ENCODE data around the gene RIT2.
A peak's percentile ranks its signal among the peaks of the same experiment; 100 is the strongest.

Gene RIT2

GRCh38 chr18:42734520-42734919 is 381.0 kb downstream of the RIT2 start:
- no peak for DNase-seq (ENCODE audit: low read depth)
- no peak for TF ChIP-seq CTCF (conservative IDR thresholded peaks at IDR 0.05; ENCODE audit: low read length)
- H3K4me3 ChIP-seq (ENCODE audit: low read length) = no peak overlapping the region

GRCh38 chr18:42730272-42730671 is 385.2 kb downstream of the RIT2 start:
- no peak for DNase-seq (ENCODE audit: low read depth)
- H3K4me3 ChIP-seq (ENCODE audit: low read length) = no peak overlapping the region
- TF ChIP-seq CTCF (conservative IDR thresholded peaks at IDR 0.05; ENCODE audit: low read length) = 0 out of 2 replicates have a peak, but pooled peaks have one; percentile 8

GRCh38 chr18:42719221-42719620 is 396.3 kb downstream of the RIT2 start:
- TF ChIP-seq CTCF (conservative IDR thresholded peaks at IDR 0.05; ENCODE audit: low read length) = no peak
- no peak overlapping the region for H3K4me3 ChIP-seq (ENCODE audit: low read length)
- no peak for DNase-seq (ENCODE audit: low read depth)

- H3K4me3 ChIP-seq (ENCODE audit: low read length) = no peak overlapping the region
- no peak for TF ChIP-seq CTCF (conservative IDR thresholded peaks at IDR 0.05; ENCODE audit: low read length)
- DNase-seq (ENCODE audit: low read depth) = no peak
Measured at GRCh38 chr18:42712065-42712464, 403.4 kb downstream of the RIT2 start.

GRCh38 chr18:42707080-42707479 is 408.4 kb downstream of the RIT2 start:
- DNase-seq (ENCODE audit: low read depth) = no peak
- no peak for TF ChIP-seq CTCF (conservative IDR thresholded peaks at IDR 0.05; ENCODE audit: low read length)

GRCh38 chr18:42706618-42707017 is 408.9 kb downstream of the RIT2 start:
- no peak for DNase-seq (ENCODE audit: low read depth)

More at GRCh38 chr18:42707080-42707479, 408.4 kb downstream of the RIT2 start:
- H3K4me3 ChIP-seq (ENCODE audit: low read length) = no peak overlapping the region

More at GRCh38 chr18:42706618-42707017, 408.9 kb downstream of the RIT2 start:
- H3K4me3 ChIP-seq (ENCODE audit: low read length) = no peak overlapping the region
- no peak for TF ChIP-seq CTCF (conservative IDR thresholded peaks at IDR 0.05; ENCODE audit: low read length)

All from AG10803 (cell line).